GM12878 (cell line): ENCODE data around the gene FREY1. TPM values are rescaled to one million over a fixed set of nuclear protein-coding genes. Genes with fewer than 3 reads are reported as not detected.

Experiments
- ATAC-seq: fragments of 200-7000 bp; cut with Tn5 transposase; 3 replicates; pipeline ENCODE4 v1.9.1; 2020; ENCODE audit warnings: mild to moderate bottlenecking, moderate library complexity
- BruUV-seq: library from RNA; stranded (reverse); fragments of 400-500 nt; replicated peaks from 2 replicates; lab custom pipeline; 2021; lab: Mats Ljungman, UMichigan
- CTCF ChIA-PET: fragments of 300-600 bp; sonication (Branson Sonifier 250); formaldehyde crosslinking; extraction: SDS; loops from one replicate; lab custom pipeline; 2021; ENCODE audit warnings: inconsistent platforms; lab: Yijun Ruan, JAX
- POLR2A ChIA-PET: fragments of 350-600 bp; formaldehyde crosslinking; extraction: SDS; loops from one replicate; lab custom pipeline; 2021; ENCODE audit warnings: inconsistent platforms; lab: Charles Lee
- RAD21 ChIA-PET: fragments of 300-600 bp; sonication (Branson Sonifier 250); formaldehyde crosslinking; loops from one replicate; lab custom pipeline; 2023; ENCODE audit warnings: antibody characterized with exemption; ENCODE audit not compliant: unreplicated experiment; lab: Charles Lee
- SMC1A ChIA-PET: fragments of 300-600 bp; sonication (Branson Sonifier 250); formaldehyde crosslinking; loops from one replicate; lab custom pipeline; 2023; ENCODE audit not compliant: unreplicated experiment, uncharacterized antibody; lab: Charles Lee
- DNase-seq: peaks from one replicate; pipeline ENCODE4 v3.0.0-alpha.2; 2011; ENCODE audit warnings: low read depth, low spot score
- FAIRE-seq: peaks from 3 replicates; lab custom pipeline; 2011; peaks lifted over from hg19 to GRCh38; lab: Jason Lieb, UNC
- H2AFZ ChIP-seq: 2 replicates; pipeline ENCODE4 v1.6.0; 2011; ENCODE audit warnings: low read depth, low read length, control low read depth; ENCODE audit not compliant: control insufficient read depth
- H3K27ac ChIP-seq: 2 replicates; pipeline ENCODE4 v1.5.1; 2011; ENCODE audit warnings: control low read depth; ENCODE audit not compliant: control insufficient read depth, insufficient read depth
- H3K27me3 ChIP-seq, 2 experiments: replicated peaks in 1 of 2; 2 replicates each; pipeline versions ENCODE4 v1.6.0 to v1.6.1; 2011; ENCODE audit warnings: low read length in 1 of 2; ENCODE audit not compliant: control insufficient read depth in 2 of 2, insufficient read depth in 2 of 2
- H3K36me3 ChIP-seq, 2 experiments: 2 replicates each; pipeline ENCODE4 v1.5.1; 2011; ENCODE audit warnings: low read length in 1 of 2; ENCODE audit not compliant: control insufficient read depth in 2 of 2, insufficient read depth in 2 of 2
- H3K4me1 ChIP-seq: 2 replicates; pipeline ENCODE4 v1.6.1; 2011; ENCODE audit warnings: mild to moderate bottlenecking, low read length, moderate library complexity, mixed read lengths; ENCODE audit not compliant: control insufficient read depth, insufficient read depth
- H3K4me2 ChIP-seq: 2 replicates; pipeline ENCODE4 v1.6.0; 2011; ENCODE audit warnings: control low read depth; ENCODE audit not compliant: control insufficient read depth, insufficient read depth
- H3K4me3 ChIP-seq: fragments of 200-600 bp; sonication (generic); 2 replicates; pipeline ENCODE4 v1.5.1; 2016
- H3K79me2 ChIP-seq: 2 replicates; pipeline ENCODE4 v1.6.0; 2011; ENCODE audit warnings: low read length; ENCODE audit not compliant: control insufficient read depth, insufficient read depth
- H3K9ac ChIP-seq: 2 replicates; pipeline ENCODE4 v1.8.0; 2011; ENCODE audit warnings: low read length, control low read depth, mixed read lengths; ENCODE audit not compliant: control insufficient read depth, insufficient read depth
- H3K9me3 ChIP-seq: replicated peaks from 3 replicates; pipeline ENCODE4 v1.5.1; 2011; ENCODE audit warnings: mild to moderate bottlenecking, low read length; ENCODE audit not compliant: control insufficient read depth, insufficient read depth
- H4K20me1 ChIP-seq: 2 replicates; pipeline ENCODE4 v1.6.0; 2011; ENCODE audit not compliant: control insufficient read depth, insufficient read depth
- REST ChIP-seq: IDR thresholded peaks from 2 replicates; pipeline ENCODE4 v1.6.1; 2012; ENCODE audit warnings: mild to moderate bottlenecking, low read depth, low read length
- ZSCAN29 ChIP-seq: fragments of 450-650 bp; IDR thresholded peaks from 2 replicates; pipeline ENCODE4 v1.6.1; 2017; ENCODE audit warnings: mild to moderate bottlenecking, moderate library complexity
- WGBS: methylation state at CpG from one replicate; pipeline ENCODE4 v1.1.6; 2016; ENCODE audit warnings: low lambda C conversion rate; ENCODE audit not compliant: insufficient replicate concordance, insufficient coverage; ENCODE audit errors: missing lambda C conversion rate; 5-methylcytosine and 5-hydroxymethylcytosine counted together
- in situ Hi-C: fragments of 300-500 bp; cut with MboI; formaldehyde crosslinking; loops from 9 replicates; pipeline ENCODE4 v1.14.3; 2018; ENCODE audit warnings: mixed read lengths
- intact Hi-C: fragments of 100-400 bp; cut with micrococcal nuclease; formaldehyde crosslinking; loops from one replicate; pipeline ENCODE4 v1.14.2; 2022; ENCODE audit not compliant: unreplicated experiment
- polyA plus RNA-seq, 11 experiments: library from polyadenylated mRNA; depleted of rRNA in 4 of 11; unstranded in 6 of 11; stranded (reverse) in 5 of 11; fragments of >200 nt; fragmentation: Nextera tagmentation in 4 of 11; fragmentation: Illumina TruSeq in 1 of 11; extraction: Ambion mirVana in 4 of 11; extraction: Trizol in 1 of 11; gene quantifications; 1 replicate in 1 of 11; 2 replicates in 10 of 11; pipeline versions ENCODE4 v1.2.1 to v1.2.3, GENCODE V29; 2011 to 2016; ENCODE audit warnings: inconsistent platforms in 2 of 11, missing spikeins in 2 of 11, low read depth in 1 of 11
- total RNA-seq, 4 experiments: library from RNA; depleted of rRNA in 3 of 4; stranded (reverse); fragments of >200 nt in 3 of 4; fragmentation: Illumina TruSeq in 1 of 4; extraction: Trizol in 1 of 4; gene quantifications; 2 replicates each; pipeline versions ENCODE4 v1.2.1 to v1.2.3, GENCODE V29; 2013 to 2021

The FREY1 gene
- total and polyA plus RNA-seq, 10 of the 15 experiments (the other 5 are each of a cell fraction or from before 2014, with no cell fraction given) = 0.13 to 1.7 (median 0.39) TPM; not detected in 3

- ATAC-seq = no peak
- CTCF ChIA-PET = interaction anchor here (1.2 to 1.4 kb wide), 4 partner anchors 14 to 86 kb away, joined by 3 to 5 read pairs (median 5); no protein-coding TSS in a partner anchor
These were observed 49.1 kb downstream of the FREY1 start for GRCh38 chr11:45857961-45858474.

More at GRCh38 chr11:45857961-45858474, 49.1 kb downstream of the FREY1 start:
- in situ Hi-C loops (no loop called here), intact Hi-C loops (no loop called here)
- TF ChIP-seq ZSCAN29 = no peak
- TF ChIP-seq REST = no peak
- DNase-seq (no peak), FAIRE-seq (no peak)
- Histone ChIP-seq H2AFZ (no peak overlapping the region), H3K79me2 (peaks cover 7% of the 10 kb centered on the region; the same call in 1 of the 2 replicates), H3K4me3 (no peak overlapping the region), H3K4me1 (peaks cover 6% of the 10 kb centered on the region), H3K9me3 (no peaks in the 10 kb centered on the region), H3K9ac (no peak overlapping the region), H4K20me1 (no peaks in the 10 kb centered on the region; the same call in none of the 2 replicates), H3K27me3 (no peaks in the 10 kb centered on the region), H3K4me2 (no peak overlapping the region), H3K36me3 (peaks cover 8 to 14% of the 10 kb centered on the region in 2 experiments; a peak in 3 of 4 replicates), H3K27ac (no peak overlapping the region)
- SMC1A ChIA-PET = interaction anchor here (0.6 to 1.6 kb wide), 2 partner anchors 87 to 155 kb away, joined by 3 to 4 read pairs; no protein-coding TSS in a partner anchor
- RAD21 ChIA-PET = no interaction called here
- WGBS = 80% methylated on average over 2 of the region's 2 CpGs
- BruUV-seq = no TSS peak
- POLR2A ChIA-PET = interaction anchor here (1.2 kb wide), 1 partner anchor 15 kb away, joined by 3 read pairs; no protein-coding TSS in a partner anchor

Other genes starting within 250 kb of the FREY1 start
- gene CHST1, start 241.6 kb downstream of the FREY1 start, total RNA-seq (2014; rRNA removed) = not detected in 2 replicates
- not detected in 2 replicates for gene CHST1, start 241.6 kb downstream of the FREY1 start, total RNA-seq (2014; rRNA removed; fragmentation: Illumina TruSeq; extraction: Trizol)
- not detected in 2 replicates for gene CHST1, start 241.6 kb downstream of the FREY1 start, total RNA-seq (2021)
- not detected in 2 replicates for gene CHST1, start 241.6 kb downstream of the FREY1 start, polyA plus RNA-seq (2011; rRNA removed)
- gene CHST1, start 241.6 kb downstream of the FREY1 start, polyA plus RNA-seq (2014; fragmentation: Illumina TruSeq; extraction: Trizol) = not detected in 2 replicates
- not detected for gene CHST1, start 241.6 kb downstream of the FREY1 start, polyA plus RNA-seq (2014; fragmentation: Nextera tagmentation; extraction: Ambion mirVana)
- gene CHST1, start 241.6 kb downstream of the FREY1 start, polyA plus RNA-seq (2014; rRNA removed) = not detected in 2 replicates
- gene CHST1, start 241.6 kb downstream of the FREY1 start, polyA plus RNA-seq (2016; fragmentation: Nextera tagmentation; extraction: Ambion mirVana) = not detected
- gene SLC35C1, start 102.1 kb downstream of the FREY1 start, total RNA-seq (2014; rRNA removed) = 2.6 and 4.2 TPM in 2 replicates
- 1.3 TPM in 2 replicates for gene SLC35C1, start 102.1 kb downstream of the FREY1 start, total RNA-seq (2014; rRNA removed; fragmentation: Illumina TruSeq; extraction: Trizol)
- 8.9 and 9.7 TPM in 2 replicates for gene SLC35C1, start 102.1 kb downstream of the FREY1 start, total RNA-seq (2021)
- 0.39 and 0.96 TPM in 2 replicates for gene SLC35C1, start 102.1 kb downstream of the FREY1 start, polyA plus RNA-seq (2011; rRNA removed)
- 2.4 and 4.3 TPM in 2 replicates for gene SLC35C1, start 102.1 kb downstream of the FREY1 start, polyA plus RNA-seq (2014; fragmentation: Illumina TruSeq; extraction: Trizol)
- gene SLC35C1, start 102.1 kb downstream of the FREY1 start, polyA plus RNA-seq (2014; fragmentation: Nextera tagmentation; extraction: Ambion mirVana) = under 1 TPM; 0.55 to 0.95 TPM
- gene SLC35C1, start 102.1 kb downstream of the FREY1 start, polyA plus RNA-seq (2014; rRNA removed) = 5.0 and 6.5 TPM in 2 replicates
- gene SLC35C1, start 102.1 kb downstream of the FREY1 start, polyA plus RNA-seq (2016; fragmentation: Nextera tagmentation; extraction: Ambion mirVana) = 1 to 10 TPM; 6.0 to 6.9 TPM
- 8.7 and 9.1 TPM in 2 replicates for gene CRY2, start 59.8 kb downstream of the FREY1 start, total RNA-seq (2014; rRNA removed)
- 5.6 and 6.6 TPM in 2 replicates for gene CRY2, start 59.8 kb downstream of the FREY1 start, total RNA-seq (2014; rRNA removed; fragmentation: Illumina TruSeq; extraction: Trizol)
- 13.9 and 14.7 TPM in 2 replicates for gene CRY2, start 59.8 kb downstream of the FREY1 start, total RNA-seq (2021)
- gene CRY2, start 59.8 kb downstream of the FREY1 start, polyA plus RNA-seq (2011; rRNA removed) = 6.6 and 11.4 TPM in 2 replicates
- gene CRY2, start 59.8 kb downstream of the FREY1 start, polyA plus RNA-seq (2014; fragmentation: Illumina TruSeq; extraction: Trizol) = 6.0 and 7.1 TPM in 2 replicates
- 1 to 10 TPM; 1.2 to 1.4 TPM for gene CRY2, start 59.8 kb downstream of the FREY1 start, polyA plus RNA-seq (2014; fragmentation: Nextera tagmentation; extraction: Ambion mirVana)
- gene CRY2, start 59.8 kb downstream of the FREY1 start, polyA plus RNA-seq (2014; rRNA removed) = 8.5 and 8.8 TPM in 2 replicates
- 1 to 10 TPM; 7.6 to 8.7 TPM for gene CRY2, start 59.8 kb downstream of the FREY1 start, polyA plus RNA-seq (2016; fragmentation: Nextera tagmentation; extraction: Ambion mirVana)
- gene MAPK8IP1, start 21.6 kb downstream of the FREY1 start, total RNA-seq (2014; rRNA removed) = 0.16 and 0.17 TPM in 2 replicates
- 0.09 TPM in 1 of 2 replicates, not detected in the other for gene MAPK8IP1, start 21.6 kb downstream of the FREY1 start, total RNA-seq (2014; rRNA removed; fragmentation: Illumina TruSeq; extraction: Trizol)
- 0.44 and 0.48 TPM in 2 replicates for gene MAPK8IP1, start 21.6 kb downstream of the FREY1 start, total RNA-seq (2021)
- gene MAPK8IP1, start 21.6 kb downstream of the FREY1 start, polyA plus RNA-seq (2011; rRNA removed) = 0.06 and 0.14 TPM in 2 replicates
- gene MAPK8IP1, start 21.6 kb downstream of the FREY1 start, polyA plus RNA-seq (2014; fragmentation: Illumina TruSeq; extraction: Trizol) = 0.04 TPM in 1 of 2 replicates, not detected in the other
- gene MAPK8IP1, start 21.6 kb downstream of the FREY1 start, polyA plus RNA-seq (2014; fragmentation: Nextera tagmentation; extraction: Ambion mirVana) = not detected
- 0.27 and 0.31 TPM in 2 replicates for gene MAPK8IP1, start 21.6 kb downstream of the FREY1 start, polyA plus RNA-seq (2014; rRNA removed)
- gene MAPK8IP1, start 21.6 kb downstream of the FREY1 start, polyA plus RNA-seq (2016; fragmentation: Nextera tagmentation; extraction: Ambion mirVana) = under 1 TPM; 0.04 to 0.07 TPM
- gene PEX16, start 10.6 kb upstream of the FREY1 start, total RNA-seq (2014; rRNA removed) = 40.2 and 53.5 TPM in 2 replicates
- gene PEX16, start 10.6 kb upstream of the FREY1 start, total RNA-seq (2014; rRNA removed; fragmentation: Illumina TruSeq; extraction: Trizol) = 17.1 and 18.5 TPM in 2 replicates
- 41.5 and 42.2 TPM in 2 replicates for gene PEX16, start 10.6 kb upstream of the FREY1 start, total RNA-seq (2021)
- 12.4 and 19.6 TPM in 2 replicates for gene PEX16, start 10.6 kb upstream of the FREY1 start, polyA plus RNA-seq (2011; rRNA removed)
- 0.46 and 6.4 TPM in 2 replicates for gene PEX16, start 10.6 kb upstream of the FREY1 start, polyA plus RNA-seq (2014; fragmentation: Illumina TruSeq; extraction: Trizol)
- 1 to 10 TPM; 1.4 to 5.6 TPM for gene PEX16, start 10.6 kb upstream of the FREY1 start, polyA plus RNA-seq (2014; fragmentation: Nextera tagmentation; extraction: Ambion mirVana)
- gene PEX16, start 10.6 kb upstream of the FREY1 start, polyA plus RNA-seq (2014; rRNA removed) = 49.8 and 62.6 TPM in 2 replicates
- 10 to 100 TPM; 35.5 to 39.2 TPM for gene PEX16, start 10.6 kb upstream of the FREY1 start, polyA plus RNA-seq (2016; fragmentation: Nextera tagmentation; extraction: Ambion mirVana)
- gene LARGE2, start 15.4 kb upstream of the FREY1 start, total RNA-seq (2014; rRNA removed) = not detected in 2 replicates
- gene LARGE2, start 15.4 kb upstream of the FREY1 start, total RNA-seq (2014; rRNA removed; fragmentation: Illumina TruSeq; extraction: Trizol) = not detected in 2 replicates
- gene LARGE2, start 15.4 kb upstream of the FREY1 start, total RNA-seq (2021) = 0.32 and 0.41 TPM in 2 replicates
- 0.03 TPM in 1 of 2 replicates, not detected in the other for gene LARGE2, start 15.4 kb upstream of the FREY1 start, polyA plus RNA-seq (2011; rRNA removed)
- 0.15 TPM in 1 of 2 replicates, not detected in the other for gene LARGE2, start 15.4 kb upstream of the FREY1 start, polyA plus RNA-seq (2014; fragmentation: Illumina TruSeq; extraction: Trizol)
- gene LARGE2, start 15.4 kb upstream of the FREY1 start, polyA plus RNA-seq (2014; fragmentation: Nextera tagmentation; extraction: Ambion mirVana) = not detected
- gene LARGE2, start 15.4 kb upstream of the FREY1 start, polyA plus RNA-seq (2014; rRNA removed) = 0.16 and 0.23 TPM in 2 replicates
- not detected for gene LARGE2, start 15.4 kb upstream of the FREY1 start, polyA plus RNA-seq (2016; fragmentation: Nextera tagmentation; extraction: Ambion mirVana)
- gene PHF21A, start 214.2 kb upstream of the FREY1 start, total RNA-seq (2014; rRNA removed) = 9.6 and 12.2 TPM in 2 replicates
- gene PHF21A, start 214.2 kb upstream of the FREY1 start, total RNA-seq (2014; rRNA removed; fragmentation: Illumina TruSeq; extraction: Trizol) = 10.4 and 11.7 TPM in 2 replicates
- gene PHF21A, start 214.2 kb upstream of the FREY1 start, total RNA-seq (2021) = 29.2 and 31.6 TPM in 2 replicates
- 25.0 and 37.2 TPM in 2 replicates for gene PHF21A, start 214.2 kb upstream of the FREY1 start, polyA plus RNA-seq (2011; rRNA removed)
- 32.9 and 34.0 TPM in 2 replicates for gene PHF21A, start 214.2 kb upstream of the FREY1 start, polyA plus RNA-seq (2014; fragmentation: Illumina TruSeq; extraction: Trizol)
- gene PHF21A, start 214.2 kb upstream of the FREY1 start, polyA plus RNA-seq (2014; fragmentation: Nextera tagmentation; extraction: Ambion mirVana) = 1 to 10 TPM; 2.6 to 2.7 TPM
- gene PHF21A, start 214.2 kb upstream of the FREY1 start, polyA plus RNA-seq (2014; rRNA removed) = 14.9 and 21.2 TPM in 2 replicates
- 10 to 100 TPM; 17.1 to 19.7 TPM for gene PHF21A, start 214.2 kb upstream of the FREY1 start, polyA plus RNA-seq (2016; fragmentation: Nextera tagmentation; extraction: Ambion mirVana)